NCI-H526 treated with DMSO at 0.1 percent for 48 hours (cell line): Measurements from ENCODE around the gene TRIM50.
A peak's percentile ranks its signal among the peaks of the same experiment; 100 is the strongest.
"Not testable (repeated sequence)": the region's sequence is repeated elsewhere in the genome, so short reads cannot be mapped to it uniquely, and the experiment has no call there.

Source experiments
- DNase-seq: peaks from one replicate; lab custom pipeline; 2025; lab: John Stamatoyannopoulos, UW

TRIM50 gene

GRCh38 chr7:73314271-73314670 is 13.6 kb downstream of the TRIM50 start:
- DNase-seq = no peak

GRCh38 chr7:73313521-73313906 is 14.4 kb downstream of the TRIM50 start:
- DNase-seq = no peak

- DNase-seq = no peak
Measured at GRCh38 chr7:73312831-73313520, 14.9 kb downstream of the TRIM50 start.

- not testable (repeated sequence) for DNase-seq
Measured at GRCh38 chr7:73311421-73311820, 16.5 kb downstream of the TRIM50 start.

- peak; percentile 44 for DNase-seq
Measured at GRCh38 chr7:73308665-73309214, 19.1 kb downstream of the TRIM50 start, which contains the start of gene NSUN5. Gene NSUN5, minus strand, starts transcription at chr7:73308826. Its CDS starts 36 bp downstream, at chr7:73308790.

- DNase-seq = no peak
Measured at GRCh38 chr7:73308074-73308664, 19.7 kb downstream of the TRIM50 start.

- no peak for DNase-seq
Measured at GRCh38 chr7:73307436-73307835, 20.4 kb downstream of the TRIM50 start.

GRCh38 chr7:73304612-73305387 is 23.1 kb downstream of the TRIM50 start:
- not testable (repeated sequence) for DNase-seq

- no peak for DNase-seq
Measured at GRCh38 chr7:73304071-73304470, 23.8 kb downstream of the TRIM50 start.

GRCh38 chr7:73303546-73303945 is 24.3 kb downstream of the TRIM50 start:
- no peak for DNase-seq

- not testable (repeated sequence) for DNase-seq
Measured at GRCh38 chr7:73302846-73303245, 25.0 kb downstream of the TRIM50 start.

- not testable (repeated sequence) for DNase-seq
Measured at GRCh38 chr7:73301108-73301507, 26.8 kb downstream of the TRIM50 start.

- DNase-seq = not testable (repeated sequence)
Measured at GRCh38 chr7:73299812-73300211, 28.1 kb downstream of the TRIM50 start.

- not testable (repeated sequence) for DNase-seq
Measured at GRCh38 chr7:73297706-73298105, 30.2 kb downstream of the TRIM50 start.

GRCh38 chr7:73297235-73297634 is 30.6 kb downstream of the TRIM50 start:
- DNase-seq = not testable (repeated sequence)

GRCh38 chr7:73277210-73277609 is 50.7 kb downstream of the TRIM50 start:
- DNase-seq = not testable (repeated sequence)

GRCh38 chr7:73267813-73268212 is 60.1 kb downstream of the TRIM50 start:
- DNase-seq = not testable (repeated sequence)

GRCh38 chr7:73266719-73267368 is 61.0 kb downstream of the TRIM50 start:
- not testable (repeated sequence) for DNase-seq
